Subcutaneous abdominal adipose tissue (tissue), 5 donors: ENCODE measurements around the gene FYN.
A peak's percentile ranks its signal among the peaks of the same experiment; 100 is the strongest.

Source experiments
- H3K27ac ChIP-seq: one replicate; pipeline ENCODE4 v1.7.0; 2013; ENCODE audit warnings: low read depth, mild to moderate bottlenecking, inconsistent platforms, low read length, moderate library complexity
- H3K27me3 ChIP-seq, 5 donors: one replicate each; pipeline ENCODE4 v1.7.0; 2013; ENCODE audit warnings: low read length in 5 of 5, inconsistent platforms in 1 of 5; ENCODE audit not compliant: control insufficient read depth in 5 of 5, insufficient read depth in 4 of 5
- H3K36me3 ChIP-seq, 5 donors: one replicate each; pipeline ENCODE4 v1.7.0; 2013; ENCODE audit warnings: low read length in 5 of 5; ENCODE audit not compliant: control insufficient read depth in 5 of 5, insufficient read depth in 5 of 5
- H3K4me1 ChIP-seq, 5 donors: one replicate each; pipeline ENCODE4 v1.7.0; 2013; ENCODE audit warnings: low read length in 5 of 5, mild to moderate bottlenecking in 3 of 5, moderate library complexity in 1 of 5; ENCODE audit not compliant: control insufficient read depth in 5 of 5, insufficient read depth in 5 of 5
- H3K4me3 ChIP-seq, 5 donors: one replicate each; pipeline ENCODE4 v1.7.0; 2013; ENCODE audit warnings: low read length in 5 of 5, low read depth in 1 of 5
- H3K9ac ChIP-seq, 5 donors: one replicate each; pipeline ENCODE4 v1.7.0; 2013; ENCODE audit warnings: low read length in 5 of 5, mild to moderate bottlenecking in 4 of 5, moderate library complexity in 3 of 5
- H3K9me3 ChIP-seq, 5 donors: one replicate each; pipeline ENCODE4 v1.7.0; 2013; ENCODE audit warnings: low read length in 5 of 5; ENCODE audit not compliant: control insufficient read depth in 5 of 5
- donor health status: healthy.
- donor health status: healthy.
- donor health status: healthy.
- donor health status: healthy.
- donor health status: healthy.

Gene FYN

GRCh38 chr6:111748231-111748647 lies 125.0 kb downstream of the FYN start:
- no peak overlapping the region for H3K9ac ChIP-seq
- H3K27ac ChIP-seq = no peak overlapping the region
- peaks cover 27 to 71% (median 36%) of the 10 kb centered on the region in 5 donors for H3K4me1 ChIP-seq
- H3K9me3 ChIP-seq = no peaks in the 10 kb centered on the region
- H3K4me3 ChIP-seq = no peak overlapping the region
- peaks cover 0 to 2% (median 0%) of the 10 kb centered on the region in 5 donors for H3K36me3 ChIP-seq
- H3K27me3 ChIP-seq = no peaks in the 10 kb centered on the region

GRCh38 chr6:111747829-111748228 lies 125.4 kb downstream of the FYN start:
- H3K36me3 ChIP-seq = peaks cover 0 to 2% (median 0%) of the 10 kb centered on the region in 5 donors
- H3K9ac ChIP-seq = no peak overlapping the region
- H3K27me3 ChIP-seq = no peaks in the 10 kb centered on the region
- H3K27ac ChIP-seq = no peak overlapping the region
- no peaks in the 10 kb centered on the region for H3K9me3 ChIP-seq
- peaks cover 27 to 72% (median 37%) of the 10 kb centered on the region in 5 donors for H3K4me1 ChIP-seq
- no peak overlapping the region for H3K4me3 ChIP-seq

- no peaks in the 10 kb centered on the region for H3K9me3 ChIP-seq
- H3K4me3 ChIP-seq = no peak overlapping the region
- peaks cover 0 to 2% (median 0%) of the 10 kb centered on the region in 5 donors for H3K36me3 ChIP-seq
- no peak overlapping the region for H3K27ac ChIP-seq
- no peak overlapping the region for H3K9ac ChIP-seq
- H3K27me3 ChIP-seq = no peaks in the 10 kb centered on the region
- peaks cover 27 to 70% (median 35%) of the 10 kb centered on the region in 5 donors for H3K4me1 ChIP-seq
These were observed 125.9 kb downstream of the FYN start for GRCh38 chr6:111747396-111747795.

- no peaks in the 10 kb centered on the region for H3K27me3 ChIP-seq
- no peak overlapping the region for H3K9ac ChIP-seq
- peaks cover 0 to 2% (median 0%) of the 10 kb centered on the region in 5 donors for H3K36me3 ChIP-seq
- H3K27ac ChIP-seq = no peak overlapping the region
- H3K9me3 ChIP-seq = no peaks in the 10 kb centered on the region
- H3K4me1 ChIP-seq = peaks cover 23 to 72% (median 31%) of the 10 kb centered on the region in 5 donors
- H3K4me3 ChIP-seq = no peak overlapping the region
These were observed 126.3 kb downstream of the FYN start for GRCh38 chr6:111746983-111747382.

- H3K36me3 ChIP-seq = peaks cover 0 to 3% (median 0%) of the 10 kb centered on the region in 5 donors
- H3K27ac ChIP-seq = no peak overlapping the region
- H3K9ac ChIP-seq = no peak overlapping the region
- no peak overlapping the region for H3K4me3 ChIP-seq
- no peaks in the 10 kb centered on the region for H3K9me3 ChIP-seq
- H3K27me3 ChIP-seq = no peaks in the 10 kb centered on the region
- peaks cover 22 to 61% (median 28%) of the 10 kb centered on the region in 5 donors for H3K4me1 ChIP-seq
These were observed 127.6 kb downstream of the FYN start for GRCh38 chr6:111745636-111746035.

- H3K4me1 ChIP-seq = peaks cover 22 to 57% (median 29%) of the 10 kb centered on the region in 5 donors
- peak overlapping the region in 1 of 5 donors; percentile 27 for H3K9ac ChIP-seq
- H3K36me3 ChIP-seq = peaks cover 0 to 5% (median 0%) of the 10 kb centered on the region in 5 donors
- no peak overlapping the region for H3K4me3 ChIP-seq
- H3K27ac ChIP-seq = no peak overlapping the region
- no peaks in the 10 kb centered on the region for H3K9me3 ChIP-seq
- H3K27me3 ChIP-seq = no peaks in the 10 kb centered on the region
These were observed 128.1 kb downstream of the FYN start for GRCh38 chr6:111745186-111745585.

- Histone ChIP-seq H3K9me3 (no peaks in the 10 kb centered on the region), H3K4me3 (peak overlapping the region in 1 of 5 donors; percentile 29), H3K27ac (peak overlapping the region; percentile 61), H3K27me3 (no peaks in the 10 kb centered on the region), H3K36me3 (peaks cover 0 to 4% (median 0%) of the 10 kb centered on the region in 5 donors), H3K9ac (no peak overlapping the region), H3K4me1 (peaks cover 22 to 60% (median 31%) of the 10 kb centered on the region in 5 donors)
These were observed 129.2 kb downstream of the FYN start for GRCh38 chr6:111743862-111744692.

- no peaks in the 10 kb centered on the region for H3K9me3 ChIP-seq
- H3K36me3 ChIP-seq = peaks cover 0 to 10% (median 0%) of the 10 kb centered on the region in 5 donors
- peak overlapping the region in 1 of 5 donors; percentile 24 for H3K4me3 ChIP-seq
- H3K9ac ChIP-seq = no peak overlapping the region
- no peaks in the 10 kb centered on the region for H3K27me3 ChIP-seq
- peaks cover 22 to 63% (median 31%) of the 10 kb centered on the region in 5 donors for H3K4me1 ChIP-seq
- peak overlapping the region; percentile 61 for H3K27ac ChIP-seq
These were observed 129.9 kb downstream of the FYN start for GRCh38 chr6:111743360-111743759.

GRCh38 chr6:111741177-111741952 lies 131.9 kb downstream of the FYN start:
- Histone ChIP-seq H3K4me1 (peaks cover 21 to 56% (median 31%) of the 10 kb centered on the region in 5 donors), H3K9ac (no peak overlapping the region), H3K27me3 (no peaks in the 10 kb centered on the region), H3K27ac (peak overlapping the region; percentile 21), H3K36me3 (peaks cover 0 to 13% (median 0%) of the 10 kb centered on the region in 5 donors), H3K9me3 (no peaks in the 10 kb centered on the region), H3K4me3 (no peak overlapping the region)

GRCh38 chr6:111740506-111740905 lies 132.7 kb downstream of the FYN start:
- peaks cover 0 to 13% (median 0%) of the 10 kb centered on the region in 5 donors for H3K36me3 ChIP-seq
- H3K4me3 ChIP-seq = no peak overlapping the region
- H3K27ac ChIP-seq = no peak overlapping the region
- peaks cover 19 to 51% (median 28%) of the 10 kb centered on the region in 5 donors for H3K4me1 ChIP-seq
- no peaks in the 10 kb centered on the region for H3K27me3 ChIP-seq
- no peak overlapping the region for H3K9ac ChIP-seq
- no peaks in the 10 kb centered on the region for H3K9me3 ChIP-seq
